HG02623 (cell line): ENCODE data around the gene PTPN4.

ENCODE experiments used
- ATAC-seq: cut with Tn5 transposase; IDR thresholded peaks from one replicate; pipeline ENCODE4 v1.9.1; 2021; ENCODE audit warnings: moderate library complexity; ENCODE audit not compliant: unreplicated experiment

Gene PTPN4

GRCh38 chr2:119732601-119733164 lies 27.0 kb upstream of the PTPN4 start:
- no peak for ATAC-seq

- no peak for ATAC-seq
Measured at GRCh38 chr2:119734047-119734446, 25.7 kb upstream of the PTPN4 start.

GRCh38 chr2:119735565-119735964 lies 24.2 kb upstream of the PTPN4 start:
- ATAC-seq: no peak

- no peak for ATAC-seq
Measured at GRCh38 chr2:119736021-119736420, 23.7 kb upstream of the PTPN4 start.

GRCh38 chr2:119739580-119740255 lies 20.0 kb upstream of the PTPN4 start:
- no peak for ATAC-seq

- no peak for ATAC-seq
Measured at GRCh38 chr2:119741001-119741400, 18.7 kb upstream of the PTPN4 start.

GRCh38 chr2:119741868-119742267 lies 17.9 kb upstream of the PTPN4 start:
- ATAC-seq: no peak

- ATAC-seq: no peak
Measured at GRCh38 chr2:119744335-119744939, 15.3 kb upstream of the PTPN4 start.

- no peak for ATAC-seq
Measured at GRCh38 chr2:119745566-119745965, 14.2 kb upstream of the PTPN4 start.

- no peak for ATAC-seq
Measured at GRCh38 chr2:119746836-119747686, 12.7 kb upstream of the PTPN4 start.

GRCh38 chr2:119748135-119748534 lies 11.6 kb upstream of the PTPN4 start:
- ATAC-seq: no peak

GRCh38 chr2:119749477-119750012 lies 10.2 kb upstream of the PTPN4 start:
- ATAC-seq: no peak

GRCh38 chr2:119751706-119752105 lies 8.0 kb upstream of the PTPN4 start:
- no peak for ATAC-seq

- no peak for ATAC-seq
Measured at GRCh38 chr2:119753041-119753929, 6.4 kb upstream of the PTPN4 start.

- ATAC-seq: no peak
Measured at GRCh38 chr2:119753930-119754321, 5.8 kb upstream of the PTPN4 start.

GRCh38 chr2:119755906-119756305 lies 3.8 kb upstream of the PTPN4 start:
- ATAC-seq: no peak

- ATAC-seq: no peak
Measured at GRCh38 chr2:119756837-119757236, 2.9 kb upstream of the PTPN4 start.

- no peak for ATAC-seq
Measured at GRCh38 chr2:119758881-119759450, 756 bp upstream of the PTPN4 start.

- ATAC-seq: peak; percentile 12
Measured at GRCh38 chr2:119760237-119760955, 674 bp downstream of the PTPN4 start.

- ATAC-seq: no peak
Measured at GRCh38 chr2:119760956-119761275, 1.2 kb downstream of the PTPN4 start.
